VCaP (cell line): ENCODE results near the gene OR2T11.
"Not testable (repeated sequence)": the region's sequence is repeated elsewhere in the genome, so short reads cannot be mapped to it uniquely, and the experiment has no call there.

ENCODE experiments used
- H3K27ac ChIP-seq: fragments of 450-650 bp; 2 replicates; pipeline ENCODE4 v1.5.1; 2017
- CTCF ChIP-seq: fragments of 450-650 bp; conservative IDR thresholded peaks from 2 replicates; pipeline ENCODE4 v1.5.1; 2017; ENCODE audit warnings: mild to moderate bottlenecking, moderate library complexity

OR2T11 gene

DNA sequence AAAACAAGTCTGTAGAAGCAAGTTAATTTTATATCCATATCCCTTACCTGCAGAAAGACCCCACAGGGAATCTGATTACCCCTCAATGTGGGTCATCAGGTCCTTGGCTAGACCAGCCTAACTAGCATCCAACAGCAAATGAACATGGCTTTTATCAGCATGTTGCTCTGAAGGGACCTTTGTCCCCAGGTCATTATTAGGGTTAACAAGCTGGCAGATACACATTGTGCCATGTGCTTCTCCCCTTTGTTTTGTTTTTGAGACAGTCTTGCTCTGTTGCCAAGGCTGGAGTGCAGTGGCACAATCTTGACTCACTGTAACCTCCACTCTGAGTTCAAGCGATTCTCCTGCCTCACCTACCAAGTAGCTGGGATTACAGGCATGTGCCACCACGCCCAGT lies at the start of gene OR2T11:
TSS of gene OR2T11 (minus strand) at position 101 of the 400 bp plus-strand sequence. CDS start 7,963 bp downstream, outside the sequence.
- H3K27ac ChIP-seq, result not testable (repeated sequence)

DNA sequence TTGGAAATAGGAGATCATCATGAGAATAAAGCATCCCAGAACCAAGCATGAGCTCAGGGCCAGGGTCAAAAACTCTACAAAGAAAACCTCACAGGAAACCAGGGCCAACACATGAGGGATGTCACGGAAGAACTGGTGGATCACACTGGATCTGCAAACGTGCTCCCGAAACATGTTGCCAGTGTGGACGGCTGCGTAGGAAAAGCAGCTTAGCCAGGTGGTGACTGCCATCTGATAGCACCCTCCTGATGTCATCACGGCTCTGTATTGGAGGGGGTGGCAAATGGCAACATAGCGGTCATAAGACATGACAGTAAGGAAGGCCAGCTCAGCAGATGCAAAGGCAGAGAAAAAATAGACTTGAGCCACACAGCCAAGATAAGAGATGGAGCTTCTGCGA lies 46.8 kb upstream of the OR2T11 start:
- no peak overlapping the region for H3K27ac ChIP-seq
- TF ChIP-seq CTCF, result no peak

DNA sequence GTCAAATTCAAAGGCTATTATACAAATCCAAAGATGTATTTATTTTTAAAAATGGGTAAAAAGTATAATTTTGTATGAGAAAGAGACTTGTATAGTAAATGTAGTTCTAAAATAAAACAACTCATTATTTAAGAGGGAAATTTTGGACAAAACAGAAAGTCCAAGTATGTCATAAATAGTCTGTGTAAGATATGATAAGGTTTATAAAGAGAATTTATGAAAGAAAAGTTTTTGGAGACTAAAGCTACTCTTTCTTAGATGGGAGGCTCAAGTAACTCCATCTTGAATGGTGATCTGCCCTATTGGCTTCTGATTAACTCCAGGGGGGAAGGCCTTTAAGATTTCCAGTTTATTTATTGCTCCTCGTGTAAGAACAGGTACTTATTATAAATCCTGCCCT lies 35.1 kb upstream of the OR2T11 start:
- no peak for TF ChIP-seq CTCF
- H3K27ac ChIP-seq, result no peak overlapping the region

- not testable (repeated sequence) for H3K27ac ChIP-seq
These were observed 28.8 kb upstream of the OR2T11 start for GRCh38 chr1:248663453-248664328.

- not testable (repeated sequence) for H3K27ac ChIP-seq
These were observed 21.9 kb upstream of the OR2T11 start for GRCh38 chr1:248656797-248657196.

DNA sequence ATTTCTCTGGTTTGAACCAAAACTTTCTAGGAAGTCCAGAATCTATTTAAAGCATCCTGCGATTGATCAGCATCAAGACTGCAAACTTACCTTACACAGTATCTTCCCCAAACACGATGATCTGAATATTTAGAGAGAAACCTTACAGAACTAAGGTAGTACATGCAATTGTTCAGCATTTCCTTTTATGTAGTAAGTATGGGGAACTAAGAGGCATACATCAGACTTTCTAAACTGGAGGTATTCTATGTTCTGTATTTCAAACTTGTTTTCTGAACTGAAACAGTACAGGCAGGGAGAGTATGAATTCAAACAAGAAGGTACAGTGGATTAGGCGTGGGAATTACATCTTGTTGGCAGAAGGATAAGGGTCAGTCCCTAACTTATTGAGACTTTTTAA lies 20.5 kb upstream of the OR2T11 start, which contains the start of gene OR2T27:
TSS of gene OR2T27 (minus strand) at position 175 of the 400 bp plus-strand sequence. CDS start 4,644 bp downstream, outside the sequence.
- not testable (repeated sequence) for H3K27ac ChIP-seq

DNA sequence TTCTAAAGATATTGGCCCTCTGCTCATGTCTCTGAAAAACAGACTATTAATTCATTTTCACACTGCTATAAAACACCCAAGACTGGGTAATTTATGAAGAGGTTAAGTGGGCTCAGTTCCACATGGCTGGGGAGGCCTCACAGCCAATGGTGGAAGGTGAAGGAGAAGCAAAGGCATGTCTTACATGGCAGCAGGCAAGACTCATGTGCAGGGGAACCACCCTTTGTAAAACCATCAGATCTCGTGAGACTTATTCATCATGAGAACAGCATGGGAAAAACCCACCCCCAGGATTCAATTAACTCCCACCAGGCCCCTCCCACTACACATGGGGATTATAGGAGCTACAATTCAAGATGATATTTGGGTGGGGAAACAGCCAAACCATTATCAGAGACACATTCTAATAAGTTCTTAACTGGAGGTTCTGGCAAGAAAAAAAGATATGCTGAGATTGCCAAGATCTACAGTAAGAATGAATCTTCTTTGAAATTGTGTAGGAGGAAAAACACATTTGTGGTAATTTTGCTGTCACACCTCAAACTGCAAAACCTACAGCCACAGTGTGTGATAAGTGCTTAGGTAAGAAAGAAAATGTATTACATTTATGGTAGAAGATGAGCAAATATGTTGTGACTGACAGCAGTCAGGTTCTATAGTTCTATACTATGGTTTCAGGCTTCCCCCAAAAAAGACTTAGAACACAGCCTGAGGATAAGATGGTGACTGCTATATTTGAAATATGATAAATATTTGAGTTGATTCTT lies 14.1 kb upstream of the OR2T11 start:
- H3K27ac ChIP-seq, result not testable (repeated sequence)

DNA sequence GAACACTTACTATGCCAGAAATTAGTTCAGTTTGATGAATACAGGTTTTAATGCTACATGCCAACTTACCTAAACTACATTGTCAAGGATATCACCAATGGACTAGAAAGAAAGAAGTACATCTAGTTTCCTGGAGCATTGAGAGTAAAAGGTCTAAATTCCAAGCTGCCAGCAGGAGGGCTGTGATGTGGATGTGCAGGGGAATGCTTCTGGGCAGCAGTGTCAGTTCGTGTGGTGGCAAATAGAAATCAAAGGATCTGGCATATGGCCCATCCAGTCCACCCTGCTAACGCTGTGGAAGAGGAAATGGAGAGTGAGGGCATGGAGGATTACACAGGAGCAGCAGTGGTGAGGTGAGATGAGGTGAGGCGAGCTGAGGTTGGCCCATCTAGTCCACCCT lies 10.3 kb upstream of the OR2T11 start, which contains the start of gene OR2T35:
TSS of gene OR2T35 (minus strand) at position 101 of the 400 bp plus-strand sequence. CDS start 6,020 bp downstream, outside the sequence.
- H3K27ac ChIP-seq, result not testable (repeated sequence)

DNA sequence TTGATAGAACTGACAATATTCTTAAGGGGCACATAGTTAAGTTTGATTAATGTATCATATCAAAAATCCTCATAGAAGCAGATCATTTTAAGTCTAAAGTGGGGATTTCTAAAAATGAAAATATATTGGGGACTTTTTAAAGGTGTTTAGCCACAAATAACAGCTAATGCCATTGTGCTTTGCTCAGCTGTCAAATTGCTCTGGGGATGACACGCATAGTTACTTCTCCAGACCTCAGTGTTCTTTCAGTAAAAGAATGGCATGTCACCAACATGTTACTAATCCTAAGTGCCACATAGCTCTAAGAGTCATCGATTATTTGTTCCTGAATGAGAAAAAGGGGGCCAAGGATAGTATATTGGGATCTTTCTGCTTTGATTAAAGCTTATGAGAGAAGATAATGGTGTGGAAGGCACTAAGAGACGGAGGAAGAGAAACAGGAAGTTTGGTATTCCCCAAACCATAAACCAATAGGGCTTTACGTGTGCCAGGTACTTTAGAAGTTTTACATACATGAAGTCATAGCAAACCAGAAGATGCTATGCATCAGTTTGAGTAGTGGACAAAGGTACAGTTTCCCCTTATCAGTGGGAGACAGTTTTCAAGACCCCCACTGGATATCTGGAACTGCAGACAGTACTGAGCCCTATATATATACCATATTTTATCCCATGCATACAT lies 8.2 kb upstream of the OR2T11 start:
- H3K27ac ChIP-seq, result not testable (repeated sequence)

GRCh38 chr1:248641583-248641982 lies 6.7 kb upstream of the OR2T11 start:
- H3K27ac ChIP-seq, result not testable (repeated sequence)

- not testable (repeated sequence) for H3K27ac ChIP-seq
These were observed 6.0 kb upstream of the OR2T11 start for GRCh38 chr1:248640906-248641305.

DNA sequence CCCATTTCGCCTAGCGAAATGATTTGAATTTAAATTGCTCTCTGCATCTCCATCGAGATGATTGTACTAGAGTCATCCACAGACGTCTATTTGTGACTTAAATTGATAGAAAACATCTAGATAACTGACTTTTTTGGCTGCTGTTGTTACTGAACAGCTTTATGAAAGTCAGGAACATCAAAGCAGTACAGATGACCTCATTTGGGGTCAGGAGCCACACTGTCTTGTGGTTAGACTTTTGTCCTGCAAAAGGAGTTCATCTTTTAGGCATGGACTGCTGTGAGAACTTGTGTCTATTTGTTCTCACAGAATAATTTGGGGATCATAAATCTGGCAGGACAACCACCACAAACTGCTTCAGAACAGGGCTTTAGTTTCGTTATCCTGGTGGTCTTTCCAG lies 4.8 kb upstream of the OR2T11 start:
- H3K27ac ChIP-seq, result not testable (repeated sequence)

- not testable (repeated sequence) for H3K27ac ChIP-seq
These were observed 1.7 kb upstream of the OR2T11 start for GRCh38 chr1:248636612-248637011.
